B cell (primary cell): ENCODE data around the gene MKRN2.

ENCODE experiments used
- CTCF ChIP-seq: fragments of 200-600 bp; IDR thresholded peaks from one replicate; pipeline ENCODE4 v1.8.0; 2022; ENCODE audit warnings: antibody characterized with exemption, mild to moderate bottlenecking
- EZH2 ChIP-seq: IDR thresholded peaks from 2 replicates; pipeline ENCODE4 v1.6.1; 2012; ENCODE audit warnings: borderline replicate concordance, low read depth, mild to moderate bottlenecking, moderate library complexity, low read length; ENCODE audit not compliant: insufficient read depth, poor library complexity, severe bottlenecking

- no peak for TF ChIP-seq CTCF
- TF ChIP-seq EZH2: no peak
Observed at GRCh38 chr3:12612514-12613226, 55.8 kb downstream of the MKRN2 start.
